OCI-M2 (cell line): ENCODE results near the gene ARRDC2.
"Not testable (repeated sequence)": the region's sequence is repeated elsewhere in the genome, so short reads cannot be mapped to it uniquely, and the experiment has no call there.

Experiments used
- DNase-seq: peaks from one replicate; lab custom pipeline; 2025; ENCODE audit not compliant: unreplicated experiment; lab: John Stamatoyannopoulos, UW

ARRDC2 gene

GRCh38 chr19:18007917-18008673 lies at the start of gene ARRDC2:
ARRDC2 (plus strand) TSS chr19:18008170; CDS start chr19:18008311, 141 bp downstream.
- DNase-seq = no peak

DNA sequence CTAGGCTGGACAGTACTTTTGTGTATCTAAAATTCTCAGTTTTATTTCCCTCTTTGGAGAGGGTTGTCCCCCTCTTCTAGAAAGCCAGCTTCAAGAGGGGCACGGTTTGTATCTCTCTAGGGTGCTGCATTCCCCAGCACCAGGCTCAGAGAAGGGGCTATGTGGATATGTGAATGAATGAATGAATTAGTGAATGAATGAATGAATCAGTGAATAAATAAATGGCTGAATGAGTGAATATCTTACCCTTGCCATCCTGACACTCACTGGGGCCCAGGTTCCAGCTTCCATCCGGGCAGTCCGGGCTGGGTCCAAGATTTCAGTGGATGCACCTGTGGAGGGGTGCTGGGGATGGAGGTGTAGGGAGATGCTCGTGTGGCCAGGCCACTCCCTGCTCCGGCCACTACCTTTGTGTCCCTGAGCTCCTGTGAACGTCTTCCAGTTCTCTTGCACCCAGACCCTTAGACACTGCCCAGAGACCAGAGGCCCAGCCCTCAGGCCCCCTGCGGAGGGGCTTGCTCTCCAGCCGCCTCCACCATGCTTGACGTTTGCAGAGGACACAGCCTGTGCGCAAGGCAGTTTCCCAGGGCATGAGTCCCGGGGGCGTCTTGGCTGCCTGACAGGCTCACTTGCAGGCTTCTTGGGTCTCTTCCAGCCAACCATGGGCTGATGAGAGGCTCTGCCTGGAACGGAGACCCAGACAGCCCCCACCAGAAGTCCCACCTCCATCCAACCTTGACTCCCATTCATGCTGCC lies 43.9 kb upstream of the ARRDC2 start:
- no peak for DNase-seq

DNA sequence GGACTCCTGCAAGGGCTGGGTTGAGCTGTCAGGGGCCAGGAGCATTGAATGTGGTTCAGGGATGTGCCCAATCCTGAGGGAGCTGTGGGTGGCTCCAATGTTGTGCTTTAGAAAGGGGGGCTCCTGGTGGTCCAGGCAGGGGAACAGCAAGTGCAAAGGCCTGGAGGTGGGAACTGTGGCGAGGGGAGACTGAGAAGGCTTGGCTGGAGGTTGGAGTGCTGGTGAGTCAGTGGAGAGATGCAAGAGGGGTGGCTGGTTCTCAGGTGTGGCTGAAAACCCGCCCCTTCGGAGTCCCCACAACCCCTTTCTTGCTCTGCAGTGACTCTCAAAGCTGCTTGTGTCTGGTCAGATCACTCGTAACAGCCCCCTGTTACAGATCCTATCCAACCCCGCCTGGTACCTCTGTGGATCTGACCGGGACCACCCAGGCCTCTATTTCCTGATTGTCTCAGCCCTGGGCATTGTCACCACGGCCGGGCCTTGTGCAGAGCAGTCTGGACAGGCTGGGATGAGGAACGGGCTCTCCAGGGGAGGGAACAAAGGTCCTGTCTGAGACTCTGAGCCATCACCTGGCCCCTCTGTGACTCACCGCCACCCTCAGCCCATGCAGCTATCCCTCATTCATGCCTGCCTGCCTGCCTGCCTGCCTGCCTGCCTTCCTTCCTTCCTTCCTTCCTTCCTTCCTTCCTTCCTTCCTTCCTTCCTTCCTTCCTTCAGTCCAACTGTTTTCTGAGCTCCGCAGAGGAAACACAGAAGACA lies 42.4 kb upstream of the ARRDC2 start:
- no peak for DNase-seq

DNA sequence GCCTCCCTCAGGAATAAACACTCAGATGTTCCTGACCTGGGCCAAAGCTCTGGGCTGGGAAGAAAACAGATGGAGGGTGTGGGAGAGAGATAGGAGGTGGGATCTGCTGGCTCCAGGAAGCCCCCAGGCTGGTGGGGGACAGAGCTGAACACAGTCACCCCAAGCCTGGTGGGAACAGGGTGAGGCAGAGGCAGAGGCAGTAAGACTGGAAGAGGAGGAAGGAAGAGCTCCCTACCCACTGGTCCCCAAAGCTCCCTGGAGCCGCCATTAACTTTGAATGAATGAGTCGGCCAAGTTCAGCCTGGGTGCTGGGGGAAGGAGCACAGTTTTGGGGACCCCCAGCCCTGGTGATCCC lies 41.9 kb upstream of the ARRDC2 start:
- DNase-seq = no peak

DNA sequence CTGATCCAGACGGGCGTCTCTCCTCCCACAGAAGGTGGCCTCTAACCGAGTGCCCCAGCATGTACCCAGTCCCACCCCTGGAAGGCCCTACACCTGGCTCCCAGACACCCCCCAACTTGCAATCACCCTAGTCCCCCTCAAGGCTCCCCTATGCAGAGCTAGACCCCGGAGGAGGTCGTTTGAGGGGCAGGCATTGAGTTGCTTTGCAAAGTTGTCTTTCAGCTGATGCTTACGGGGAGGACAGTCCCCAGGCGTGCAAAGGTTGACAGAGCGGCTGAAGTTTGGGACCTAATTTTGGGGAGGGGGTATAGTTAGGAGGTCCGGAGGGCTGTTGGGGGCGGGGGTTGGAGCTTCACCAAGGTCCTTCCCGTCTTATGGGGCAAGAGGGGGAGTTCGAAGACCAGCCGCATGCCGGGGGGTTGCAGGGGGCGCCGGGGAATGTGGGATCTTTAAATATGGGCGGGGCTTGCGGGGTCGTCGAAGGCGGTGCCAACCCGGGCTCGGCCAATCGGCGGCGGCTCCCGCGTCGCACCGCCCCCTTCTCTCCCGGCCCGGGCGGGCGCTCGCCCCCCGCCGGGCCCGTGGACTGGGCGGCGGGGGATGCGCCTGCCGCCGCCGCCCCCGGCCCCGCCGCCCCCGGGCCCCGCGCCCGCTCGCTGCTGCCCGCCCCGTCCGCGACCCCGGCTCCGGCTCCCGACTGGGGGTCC lies 41.3 kb upstream of the ARRDC2 start, which contains the start of gene KCNN1:
KCNN1 (plus strand) TSS at position 558 of the 707 bp plus-strand sequence. CDS start 6,782 bp downstream, outside the sequence.
- no peak for DNase-seq

DNA sequence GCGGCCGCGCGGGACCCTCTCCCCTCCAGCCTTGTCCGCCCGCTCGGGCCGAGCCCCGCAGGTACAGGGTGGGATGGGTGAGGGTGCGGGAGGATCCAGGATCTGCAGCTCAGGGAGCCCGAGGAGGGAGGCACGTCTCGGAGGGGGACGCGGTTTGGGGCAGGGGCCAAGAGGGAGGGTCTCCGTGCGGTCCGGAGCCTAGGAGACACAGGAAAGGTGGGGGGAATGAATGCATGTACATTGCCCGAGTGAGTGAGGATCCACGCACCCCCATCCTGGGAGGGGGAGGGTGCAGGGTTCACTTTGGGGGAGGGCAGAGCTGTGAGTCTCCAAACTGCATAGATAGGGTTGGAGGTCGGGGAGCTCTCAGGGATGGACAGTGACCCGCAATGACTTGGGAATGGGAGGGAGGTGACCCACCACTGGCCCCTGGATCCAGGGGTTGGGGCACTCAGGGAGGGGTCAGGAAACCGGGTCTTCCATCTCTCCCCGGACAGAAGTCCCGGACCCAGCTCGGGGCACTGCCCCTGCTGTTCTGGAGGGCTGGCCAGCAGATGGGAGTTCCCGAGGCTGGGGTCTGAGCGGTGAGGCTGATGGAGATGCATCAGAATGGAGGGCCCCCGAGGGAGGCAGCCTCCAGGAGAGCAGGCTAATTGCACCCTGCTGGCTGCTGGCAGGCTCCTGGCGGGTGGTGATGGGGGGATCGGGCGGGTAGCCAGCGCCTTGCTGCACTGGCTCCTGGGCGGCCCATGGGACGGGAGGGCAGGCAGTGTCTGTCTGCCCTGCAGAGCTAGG lies 40.5 kb upstream of the ARRDC2 start:
- DNase-seq = no peak

- no peak for DNase-seq
Observed at GRCh38 chr19:17968362-17968761, 39.6 kb upstream of the ARRDC2 start.

GRCh38 chr19:17969096-17969792 lies 38.7 kb upstream of the ARRDC2 start:
- no peak for DNase-seq

DNA sequence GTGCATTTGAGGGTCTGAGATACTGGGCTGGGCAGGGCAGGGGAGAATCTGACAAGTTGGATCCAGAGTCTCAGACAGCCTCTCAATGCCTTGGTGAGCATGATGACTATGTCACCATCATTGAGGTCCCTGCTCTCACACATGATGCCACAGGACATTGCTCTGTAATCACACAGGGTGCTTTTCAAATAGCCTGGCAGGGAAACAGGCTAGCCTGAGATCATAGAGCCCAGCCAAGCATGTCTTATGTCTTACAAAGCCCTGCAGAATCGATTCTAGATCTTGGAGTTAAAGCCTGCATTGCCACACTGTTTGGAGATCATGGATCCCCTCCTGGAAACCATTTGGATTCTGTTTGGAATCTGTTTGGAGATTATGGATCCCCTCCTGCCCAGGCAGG lies 35.7 kb upstream of the ARRDC2 start:
- no peak for DNase-seq

DNA sequence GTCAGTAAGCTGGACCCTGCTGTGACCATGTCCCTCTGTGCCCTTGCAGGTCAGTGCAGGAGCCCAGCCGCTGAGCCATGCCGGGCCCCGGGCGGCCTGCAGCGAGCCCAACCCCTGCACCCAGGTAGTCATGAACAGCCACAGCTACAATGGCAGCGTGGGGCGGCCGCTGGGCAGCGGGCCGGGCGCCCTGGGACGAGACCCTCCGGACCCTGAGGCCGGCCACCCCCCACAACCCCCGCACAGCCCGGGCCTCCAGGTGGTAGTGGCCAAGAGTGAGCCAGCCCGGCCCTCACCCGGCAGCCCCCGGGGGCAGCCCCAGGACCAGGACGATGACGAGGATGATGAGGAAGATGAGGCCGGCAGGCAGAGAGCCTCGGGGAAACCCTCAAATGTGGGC lies 34.2 kb upstream of the ARRDC2 start:
- no peak for DNase-seq

DNA sequence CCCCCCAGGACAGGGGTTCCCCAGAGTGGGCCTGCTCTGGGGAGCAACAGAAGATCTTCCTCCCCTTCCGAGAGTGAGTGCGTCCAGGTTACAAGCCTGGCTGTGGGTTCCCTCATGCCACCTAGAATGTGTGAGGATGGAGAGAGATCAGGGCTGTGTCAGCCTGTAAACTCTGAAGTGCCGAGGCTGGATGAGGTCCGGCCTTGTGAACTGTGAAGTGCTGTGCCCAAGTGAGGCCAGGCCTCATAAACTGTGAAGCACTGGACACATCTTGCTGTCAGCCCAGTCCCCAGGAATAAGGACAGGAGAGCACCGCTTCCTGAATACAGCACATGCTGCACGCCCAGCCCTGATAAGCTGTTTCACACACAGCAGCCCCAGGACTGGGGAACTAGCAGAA lies 33.4 kb upstream of the ARRDC2 start:
- DNase-seq = no peak

DNA sequence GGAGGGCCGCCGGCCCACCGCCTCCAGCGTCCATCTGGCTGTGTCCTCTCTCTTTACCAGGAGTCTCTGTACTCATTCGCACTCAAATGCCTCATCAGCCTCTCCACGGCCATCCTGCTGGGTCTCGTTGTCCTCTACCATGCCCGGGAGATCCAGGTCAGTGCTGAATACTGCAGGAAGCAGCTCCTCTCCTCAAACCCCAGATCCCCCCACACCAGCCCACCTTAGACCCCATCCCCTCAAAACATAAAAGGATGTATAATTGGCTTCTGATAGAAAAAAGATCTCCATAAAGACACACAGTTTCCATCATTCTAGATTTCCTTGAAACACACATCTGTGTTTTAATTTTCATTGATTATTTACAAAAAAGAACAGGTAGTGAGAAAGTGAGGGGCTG lies 32.9 kb upstream of the ARRDC2 start:
- DNase-seq = no peak

DNA sequence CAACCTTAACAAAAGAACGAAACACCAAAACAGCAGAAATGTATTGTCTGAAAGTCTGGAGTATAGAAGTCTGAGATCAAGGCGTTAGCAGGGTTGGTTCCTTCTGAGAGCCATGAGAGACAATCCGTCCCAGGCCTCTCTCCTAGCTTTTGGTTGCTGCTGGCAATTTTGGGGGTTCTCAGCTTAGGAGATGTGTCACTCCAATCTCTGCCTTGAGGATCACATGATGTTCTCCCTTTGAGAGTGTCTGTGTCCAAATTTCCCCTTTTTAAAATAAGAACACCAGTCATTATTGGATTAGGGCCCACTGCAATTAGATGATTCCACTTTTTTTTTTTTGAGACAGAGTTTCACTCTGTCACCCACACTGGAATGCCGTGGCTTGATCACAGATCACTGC lies 30.9 kb upstream of the ARRDC2 start:
- DNase-seq = no peak

- no peak for DNase-seq
Observed at GRCh38 chr19:17977488-17977887, 30.5 kb upstream of the ARRDC2 start.

GRCh38 chr19:17981611-17982010 lies 26.4 kb upstream of the ARRDC2 start:
- DNase-seq = no peak

GRCh38 chr19:17982430-17982829 lies 25.5 kb upstream of the ARRDC2 start:
- no peak for DNase-seq

- no peak for DNase-seq
Observed at GRCh38 chr19:17985037-17985818, 22.7 kb upstream of the ARRDC2 start.

GRCh38 chr19:17986569-17986968 lies 21.4 kb upstream of the ARRDC2 start:
- not testable (repeated sequence) for DNase-seq

DNA sequence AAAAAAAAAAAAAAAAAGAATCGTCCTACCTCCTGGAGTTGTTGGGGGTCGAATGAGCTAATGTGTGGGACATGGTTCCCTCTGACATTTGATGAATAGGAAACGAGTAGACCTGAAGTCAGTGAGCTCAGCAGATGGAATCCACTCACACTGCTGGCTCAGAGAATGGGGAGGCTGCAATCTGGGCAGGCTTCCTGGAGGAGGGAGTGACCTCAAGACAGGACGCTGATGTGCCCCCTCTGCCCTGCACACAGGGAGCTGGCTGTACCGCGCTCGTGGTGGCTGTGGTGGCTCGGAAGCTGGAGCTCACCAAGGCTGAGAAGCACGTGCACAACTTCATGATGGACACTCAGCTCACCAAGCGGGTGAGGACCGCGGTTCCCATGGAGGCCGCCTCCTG lies 19.8 kb upstream of the ARRDC2 start:
- DNase-seq = no peak
